H1 (cell line): Measurements from ENCODE around the gene DIAPH1. TPM values are rescaled to one million over a fixed set of nuclear protein-coding genes. Genes with fewer than 3 reads are reported as not detected.

Source experiments
- CTCF ChIA-PET: fragments of 300-600 bp; sonication (Branson Sonifier 250); formaldehyde crosslinking; loops from one replicate; lab custom pipeline; 2021; ENCODE audit not compliant: partially characterized antibody; lab: Charles Lee
- POLR2A ChIA-PET: fragments of 300-600 bp; sonication (Branson Sonifier 250); formaldehyde crosslinking; loops from one replicate; lab custom pipeline; 2021; ENCODE audit warnings: inconsistent platforms; ENCODE audit not compliant: partially characterized antibody; lab: Charles Lee
- DNase-seq, 2 experiments: peaks; one replicate each; pipeline versions ENCODE4 v3.0.0 to v3.0.0-alpha.2; 2010 to 2022; ENCODE audit warnings: low spot score in 2 of 2, low read depth in 1 of 2, mixed read lengths in 1 of 2
- FAIRE-seq: peaks from 2 replicates; lab custom pipeline; 2011; peaks lifted over from hg19 to GRCh38; lab: Jason Lieb, UNC
- H2AFZ ChIP-seq: 2 replicates; pipeline ENCODE4 v1.8.1; 2012; ENCODE audit warnings: low read length, inconsistent platforms
- H2AK5ac ChIP-seq: 2 replicates; pipeline ENCODE4 v1.6.1; 2013; ENCODE audit warnings: low read depth, low read length
- H2BK120ac ChIP-seq: replicated peaks from 2 replicates; pipeline ENCODE3; 2013; ENCODE audit warnings: low read depth, low read length, inconsistent platforms
- H2BK12ac ChIP-seq: 2 replicates; pipeline ENCODE4 v1.6.1; 2013; ENCODE audit warnings: low read depth, low read length
- H2BK15ac ChIP-seq: 2 replicates; pipeline ENCODE4 v1.6.1; 2013; ENCODE audit warnings: low read length
- H2BK20ac ChIP-seq: 2 replicates; pipeline ENCODE4 v1.6.1; 2013; ENCODE audit warnings: low read length
- H2BK5ac ChIP-seq: 2 replicates; pipeline ENCODE4 v1.6.1; 2013; ENCODE audit warnings: low read depth, low read length
- H3K14ac ChIP-seq: 2 replicates; pipeline ENCODE4 v1.6.1; 2013; ENCODE audit warnings: inconsistent platforms; ENCODE audit not compliant: insufficient read length
- H3K18ac ChIP-seq: 2 replicates; pipeline ENCODE4 v1.6.1; 2013; ENCODE audit warnings: low read length; ENCODE audit errors: extremely low read depth
- H3K23ac ChIP-seq: 2 replicates; pipeline ENCODE4 v1.6.1; 2013; ENCODE audit warnings: inconsistent platforms; ENCODE audit not compliant: insufficient read length
- H3K23me2 ChIP-seq: 2 replicates; pipeline ENCODE4 v1.6.1; 2013; ENCODE audit warnings: low read depth, low read length
- H3K27ac ChIP-seq: 2 replicates; pipeline ENCODE4 v1.6.1; 2011; ENCODE audit warnings: low read depth, low read length, inconsistent platforms
- H3K27me3 ChIP-seq, 4 experiments: replicated peaks in 1 of 4; 1 replicate in 1 of 4; 2 replicates in 3 of 4; pipeline versions ENCODE4 v1.6.1 to v1.8.1; 2011 to 2013; ENCODE audit warnings: low read length in 3 of 4, mild to moderate bottlenecking in 3 of 4, inconsistent platforms in 2 of 4, mixed read lengths in 2 of 4, moderate library complexity in 1 of 4; ENCODE audit not compliant: control insufficient read depth in 3 of 4, insufficient read depth in 3 of 4; ENCODE audit errors: extremely low read depth in 1 of 4
- H3K36me3 ChIP-seq, 4 experiments: 2 replicates each; pipeline versions ENCODE4 v1.6.1 to v1.8.1; 2011 to 2013; ENCODE audit warnings: mild to moderate bottlenecking in 4 of 4, low read length in 3 of 4, moderate library complexity in 2 of 4, control low read depth in 1 of 4, inconsistent platforms in 1 of 4; ENCODE audit not compliant: insufficient read depth in 4 of 4, control insufficient read depth in 2 of 4
- H3K4ac ChIP-seq: replicated peaks from 2 replicates; pipeline ENCODE3; 2013; ENCODE audit warnings: low read length, low read depth, mixed read lengths, inconsistent platforms; ENCODE audit not compliant: insufficient read length
- H3K4me1 ChIP-seq, 4 experiments: replicated peaks in 1 of 4; 1 replicate in 1 of 4; 2 replicates in 3 of 4; pipeline versions ENCODE4 v1.6.1 to v1.8.1; 2011 to 2013; ENCODE audit warnings: low read length in 3 of 4, inconsistent platforms in 2 of 4, mixed read lengths in 1 of 4; ENCODE audit not compliant: insufficient read depth in 4 of 4, control insufficient read depth in 3 of 4
- H3K4me2 ChIP-seq, 2 experiments: 2 replicates each; pipeline versions ENCODE4 v1.6.1 to v1.8.1; 2011 to 2013; ENCODE audit warnings: low read depth in 2 of 2, low read length in 2 of 2, control low read depth in 1 of 2, inconsistent platforms in 1 of 2, mild to moderate bottlenecking in 1 of 2; ENCODE audit not compliant: insufficient read depth in 1 of 2
- H3K4me3 ChIP-seq, 4 experiments: fragments of 200-600, 300-600 bp in 1 of 4; sonication (generic), shearing (Covaris generic), sonication (Bioruptor Twin) in 1 of 4; 2 replicates each; pipeline versions ENCODE4 v1.5.1 to v1.8.1; 2011 to 2016; ENCODE audit warnings: low read length in 4 of 4, low read depth in 3 of 4, control low read depth in 2 of 4, inconsistent platforms in 2 of 4, mild to moderate bottlenecking in 2 of 4, mixed read lengths in 1 of 4, moderate library complexity in 1 of 4; ENCODE audit not compliant: insufficient read depth in 2 of 4; ENCODE audit errors: extremely low read depth in 1 of 4
- H3K56ac ChIP-seq: replicated peaks from 2 replicates; pipeline ENCODE3; 2013; ENCODE audit warnings: low read depth, mild to moderate bottlenecking, mixed read lengths, low read length, inconsistent platforms; ENCODE audit not compliant: insufficient read length
- H3K79me1 ChIP-seq: 2 replicates; pipeline ENCODE4 v1.6.1; 2013; ENCODE audit warnings: low read depth, low read length, control low read depth
- H3K79me2 ChIP-seq, 2 experiments: 2 replicates each; pipeline versions ENCODE4 v1.6.1 to v1.8.1; 2012 to 2013; ENCODE audit warnings: low read length in 2 of 2, mild to moderate bottlenecking in 2 of 2, inconsistent platforms in 1 of 2; ENCODE audit not compliant: insufficient read depth in 2 of 2, control insufficient read depth in 1 of 2
- H3K9ac ChIP-seq, 4 experiments: replicated peaks in 1 of 4; 1 replicate in 1 of 4; 2 replicates in 3 of 4; pipeline versions ENCODE4 v1.6.1 to v1.8.1; 2011 to 2013; ENCODE audit warnings: low read depth in 3 of 4, low read length in 3 of 4, control low read depth in 2 of 4, mild to moderate bottlenecking in 2 of 4, moderate library complexity in 2 of 4, inconsistent platforms in 1 of 4; ENCODE audit errors: extremely low read depth in 1 of 4
- H3K9me3 ChIP-seq, 2 experiments: 2 replicates each; pipeline versions ENCODE4 v1.6.1 to v1.8.1; 2012 to 2013; ENCODE audit warnings: mild to moderate bottlenecking in 2 of 2, moderate library complexity in 2 of 2, control low read depth in 1 of 2, inconsistent platforms in 1 of 2, low read depth in 1 of 2, low read length in 1 of 2, mixed read lengths in 1 of 2; ENCODE audit not compliant: insufficient read depth in 2 of 2
- H4K20me1 ChIP-seq, 2 experiments: replicated peaks in 1 of 2; 2 replicates each; pipeline versions ENCODE3 to v1.8.1; 2011 to 2013; ENCODE audit warnings: inconsistent platforms in 2 of 2, low read length in 2 of 2, mild to moderate bottlenecking in 1 of 2; ENCODE audit not compliant: insufficient read depth in 2 of 2, control insufficient read depth in 1 of 2
- H4K5ac ChIP-seq: 2 replicates; pipeline ENCODE4 v1.6.1; 2013; ENCODE audit warnings: low read length, low read depth, mixed read lengths, inconsistent platforms; ENCODE audit not compliant: insufficient read length
- H4K8ac ChIP-seq: 2 replicates; pipeline ENCODE4 v1.8.0; 2013; ENCODE audit warnings: mild to moderate bottlenecking, moderate library complexity, low read length, inconsistent platforms; ENCODE audit not compliant: insufficient read depth; ENCODE audit errors: extremely low read depth
- H4K91ac ChIP-seq: replicated peaks from 2 replicates; pipeline ENCODE3; 2013; ENCODE audit warnings: low read length, mixed read lengths, inconsistent platforms; ENCODE audit not compliant: insufficient read length
- ASH2L ChIP-seq: fragments of 200-600, 300-600 bp; sonication (generic); IDR thresholded peaks from one replicate; pipeline ENCODE4 v1.7.1; 2017; ENCODE audit warnings: low read length
- CEBPB ChIP-seq: IDR thresholded peaks from 2 replicates; pipeline ENCODE4 v1.6.1; 2012; ENCODE audit warnings: low read depth, low read length
- POLR2A ChIP-seq, 2 experiments: IDR thresholded peaks; 1 replicate in 1 of 2; 2 replicates in 1 of 2; pipeline ENCODE4 v1.6.1; 2011; ENCODE audit warnings: low read depth in 2 of 2, low read length in 2 of 2, mild to moderate bottlenecking in 2 of 2; ENCODE audit errors: control extremely low read depth in 1 of 2
- SP1 ChIP-seq: IDR thresholded peaks from 2 replicates; pipeline ENCODE4 v1.6.1; 2011; ENCODE audit warnings: low read depth, low read length
- SP2 ChIP-seq: IDR thresholded peaks from 2 replicates; pipeline ENCODE4 v1.6.1; 2012; ENCODE audit warnings: mild to moderate bottlenecking, low read length, inconsistent platforms
- WGBS, 2 experiments: shearing (Covaris generic) in 1 of 2; methylation state at CpG; one replicate each; pipeline versions ENCODE4 v1.1.6 to v1.1.7; 2013 to 2015; ENCODE audit warnings: low lambda C conversion rate in 2 of 2, mixed read lengths in 2 of 2, inconsistent platforms in 1 of 2, low coverage in 1 of 2, missing lambda C conversion rate in 1 of 2; ENCODE audit not compliant: insufficient replicate concordance in 2 of 2, insufficient coverage in 1 of 2, insufficient read length in 1 of 2; ENCODE audit errors: extremely low coverage in 1 of 2, missing lambda C conversion rate in 1 of 2; 5-methylcytosine and 5-hydroxymethylcytosine counted together
- polyA plus RNA-seq, 7 experiments: library from polyadenylated mRNA; depleted of rRNA in 3 of 7; stranded (reverse) in 5 of 7; unstranded in 2 of 7; fragments of >200 nt in 5 of 7; fragments of 200-250 nt in 2 of 7; gene quantifications; 1 replicate in 5 of 7; 2 replicates in 1 of 7; 4 replicates in 1 of 7; pipeline versions ENCODE4 v1.2.1 to v1.2.3, GENCODE V29; 2011 to 2013; ENCODE audit warnings: missing spikeins in 2 of 7, mixed read lengths in 2 of 7
- total RNA-seq: library from RNA; stranded (reverse); fragmentation: NEBNext Ultra II Directional; extraction: Animal tissue kit (Norgen Biotek cat#: 25700); gene quantifications from 2 replicates; pipeline ENCODE4 v1.2.1, GENCODE V29; 2021
- TF ChIP-seq, protein P1 (sequence below), 3 experiments: IDR thresholded peaks; 1 replicate in 2 of 3; 2 replicates in 1 of 3; pipeline versions ENCODE4 v1.5.1 to v1.6.1; 2011; ENCODE audit warnings: low read length in 3 of 3, mild to moderate bottlenecking in 3 of 3, inconsistent platforms in 2 of 3, low read depth in 1 of 3, moderate library complexity in 1 of 3; ENCODE audit not compliant: insufficient read depth in 1 of 3; ENCODE audit errors: control extremely low read depth in 1 of 3
- TF ChIP-seq, protein P2 (sequence below): IDR thresholded peaks from 2 replicates; pipeline ENCODE4 v1.6.1; 2012; ENCODE audit warnings: low read length, inconsistent platforms

The DIAPH1 gene
- total and polyA plus RNA-seq, 2 of the 8 experiments (the other 6 are each of a cell fraction or from before 2014, with no cell fraction given): 61.2 to 114 TPM

DNA sequence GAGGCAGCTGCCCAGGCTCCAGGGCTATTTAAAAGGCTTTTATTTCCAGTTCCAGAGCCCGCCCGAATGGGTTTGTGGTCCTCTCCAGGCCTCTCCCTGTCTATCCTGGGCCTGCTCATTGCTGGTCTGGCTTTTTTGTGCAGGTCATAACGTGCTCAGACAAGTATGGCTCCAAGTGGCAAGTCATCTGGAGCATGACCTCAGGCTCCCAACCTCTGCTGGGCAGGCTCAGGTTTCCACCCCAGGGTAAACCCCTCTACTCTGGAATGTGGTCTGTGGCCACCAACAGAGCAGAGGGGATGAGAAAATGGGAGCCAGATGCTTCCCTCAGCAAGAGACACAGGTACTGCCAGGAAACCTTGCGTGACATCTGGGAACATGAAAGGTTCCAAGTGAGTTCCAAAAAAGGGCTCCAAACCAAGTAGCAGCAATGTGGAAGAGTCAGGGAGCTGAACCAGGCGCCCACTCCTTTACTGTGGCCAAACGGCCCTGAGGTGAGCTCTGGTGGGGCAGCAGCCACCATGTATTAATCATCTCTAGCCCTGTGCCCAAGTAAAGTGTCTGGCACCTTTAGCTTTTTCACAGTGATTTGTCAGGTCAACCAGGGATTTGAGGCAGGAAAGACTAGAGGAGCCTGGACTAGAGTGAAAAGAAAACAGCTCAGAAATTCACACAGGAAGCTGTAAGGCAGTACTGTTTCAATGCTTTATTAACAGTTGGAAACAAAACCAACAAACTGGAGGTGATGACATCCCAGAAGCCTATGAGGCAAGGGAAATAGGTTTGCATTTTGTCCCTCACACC is 104.3 kb downstream of the DIAPH1 start:
- Histone ChIP-seq H3K4me1 (peaks cover 3 to 23% (median 9%) of the 10 kb centered on the region in 4 experiments), H3K4me2 (peak overlapping the region; percentile 98 to 100), H3K23ac (no peak overlapping the region), H2BK5ac (peak overlapping the region; percentile 76), H3K27me3 (no peaks in the 10 kb centered on the region), H3K4me3 (peak overlapping the region; percentile 61 to 83 (median 76); a peak in 7 of 8 replicates), H2BK12ac (peak overlapping the region; percentile 62; the same call in 1 of the 2 replicates), H2AK5ac (no peak overlapping the region), H2BK15ac (no peak overlapping the region), H3K14ac (no peak overlapping the region), H3K36me3 (peaks cover 2 to 17% (median 14%) of the 10 kb centered on the region in 4 experiments; a peak in 6 of 8 replicates), H3K9ac (peak overlapping the region in 2 of 4 experiments; percentile 20 to 57; a peak in 4 of 7 replicates), H3K9me3 (no peaks in the 10 kb centered on the region), H2AFZ (no peak overlapping the region), H3K18ac (peak overlapping the region; percentile 93), H3K79me1 (no peaks in the 10 kb centered on the region), H3K4ac (no peak overlapping the region), H3K79me2 (no peaks in the 10 kb centered on the region), H2BK20ac (0 out of 2 replicates have a peak overlapping the region, but pooled peaks have one; percentile 21), H4K8ac (no peak overlapping the region), H3K27ac (peak overlapping the region; percentile 84), H2BK120ac (no peak overlapping the region), H4K91ac (no peak overlapping the region), H4K20me1 (no peaks in the 10 kb centered on the region), H3K23me2 (peaks cover 15% of the 10 kb centered on the region), H3K56ac (no peak overlapping the region), H4K5ac (peak overlapping the region; percentile 24)
- 37% methylated on average over 6 of the region's 6 CpGs; no CpG with 5 or more reads in 1 of the 2 experiments for WGBS, 2 experiments
- POLR2A ChIA-PET: interaction anchor here (0.6 to 5.1 kb wide), 17 partner anchors 9 to 164 kb away, joined by 3 to 33 read pairs (median 4); partner anchors contain the start of genes DIAPH1, PCDHGA10, PCDHGA11 and PCDHGA5
- FAIRE-seq: peak; percentile 85
- peak in 1 of 2 experiments; percentile 61 for DNase-seq
- CTCF ChIA-PET: interaction anchor here (0.5 to 50.9 kb wide), 42 partner anchors 8 to 548 kb away, joined by 3 to 1236 read pairs (median 6); partner anchors contain the start of genes PCDHAC2, PCDHB10, PCDHB11 and PCDHB14
- TF ChIP-seq SP2: no peak
- peak; percentile 82 for TF ChIP-seq ASH2L
- TF ChIP-seq, protein P1, sequence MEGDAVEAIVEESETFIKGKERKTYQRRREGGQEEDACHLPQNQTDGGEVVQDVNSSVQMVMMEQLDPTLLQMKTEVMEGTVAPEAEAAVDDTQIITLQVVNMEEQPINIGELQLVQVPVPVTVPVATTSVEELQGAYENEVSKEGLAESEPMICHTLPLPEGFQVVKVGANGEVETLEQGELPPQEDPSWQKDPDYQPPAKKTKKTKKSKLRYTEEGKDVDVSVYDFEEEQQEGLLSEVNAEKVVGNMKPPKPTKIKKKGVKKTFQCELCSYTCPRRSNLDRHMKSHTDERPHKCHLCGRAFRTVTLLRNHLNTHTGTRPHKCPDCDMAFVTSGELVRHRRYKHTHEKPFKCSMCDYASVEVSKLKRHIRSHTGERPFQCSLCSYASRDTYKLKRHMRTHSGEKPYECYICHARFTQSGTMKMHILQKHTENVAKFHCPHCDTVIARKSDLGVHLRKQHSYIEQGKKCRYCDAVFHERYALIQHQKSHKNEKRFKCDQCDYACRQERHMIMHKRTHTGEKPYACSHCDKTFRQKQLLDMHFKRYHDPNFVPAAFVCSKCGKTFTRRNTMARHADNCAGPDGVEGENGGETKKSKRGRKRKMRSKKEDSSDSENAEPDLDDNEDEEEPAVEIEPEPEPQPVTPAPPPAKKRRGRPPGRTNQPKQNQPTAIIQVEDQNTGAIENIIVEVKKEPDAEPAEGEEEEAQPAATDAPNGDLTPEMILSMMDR (IDR thresholded peaks at IDR 0.05; ENCODE audit: control extremely low read depth in 1 of 3, insufficient read depth in 1 of 3, low read depth in 1 of 3, low read length in 3 of 3): no peak
- TF ChIP-seq SP1: peak; percentile 40; the same call in 1 of the 2 replicates
- TF ChIP-seq, protein P2, sequence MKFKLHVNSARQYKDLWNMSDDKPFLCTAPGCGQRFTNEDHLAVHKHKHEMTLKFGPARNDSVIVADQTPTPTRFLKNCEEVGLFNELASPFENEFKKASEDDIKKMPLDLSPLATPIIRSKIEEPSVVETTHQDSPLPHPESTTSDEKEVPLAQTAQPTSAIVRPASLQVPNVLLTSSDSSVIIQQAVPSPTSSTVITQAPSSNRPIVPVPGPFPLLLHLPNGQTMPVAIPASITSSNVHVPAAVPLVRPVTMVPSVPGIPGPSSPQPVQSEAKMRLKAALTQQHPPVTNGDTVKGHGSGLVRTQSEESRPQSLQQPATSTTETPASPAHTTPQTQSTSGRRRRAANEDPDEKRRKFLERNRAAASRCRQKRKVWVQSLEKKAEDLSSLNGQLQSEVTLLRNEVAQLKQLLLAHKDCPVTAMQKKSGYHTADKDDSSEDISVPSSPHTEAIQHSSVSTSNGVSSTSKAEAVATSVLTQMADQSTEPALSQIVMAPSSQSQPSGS: 0 out of 2 replicates have a peak, but pooled peaks have one; percentile 14
- no peak for TF ChIP-seq CEBPB
- TF ChIP-seq POLR2A (IDR thresholded peaks at IDR 0.05; ENCODE audit: control extremely low read depth in 1 of 2, low read depth in 2 of 2, low read length in 2 of 2): peak in 1 of 2 experiments; percentile 80; a peak in 2 of 3 replicates
